SH-SY5Y (cell line): ENCODE data around the gene HRNR.

Experiments used
- GATA2 ChIP-seq: IDR thresholded peaks from 2 replicates; pipeline ENCODE4 v1.6.1; 2011; ENCODE audit warnings: mild to moderate bottlenecking, low read depth, low read length
- GATA3 ChIP-seq: IDR thresholded peaks from 2 replicates; pipeline ENCODE4 v1.6.1; 2011; ENCODE audit warnings: low read depth, mild to moderate bottlenecking, low read length, moderate library complexity

GRCh38 chr1:152191711-152192110 lies 32.3 kb downstream of the HRNR start:
- TF ChIP-seq GATA2 (no peak), GATA3 (no peak)
